NB4 (cell line): ENCODE results near the gene MKLN1.
"Not testable (repeated sequence)": the region's sequence is repeated elsewhere in the genome, so short reads cannot be mapped to it uniquely, and the experiment has no call there.

ENCODE experiments used
- DNase-seq: peaks from one replicate; pipeline ENCODE4 v3.0.0; 2010; ENCODE audit warnings: low read depth
- H3K4me3 ChIP-seq: one replicate; pipeline ENCODE4 v1.5.1; 2011; ENCODE audit warnings: mild to moderate bottlenecking, low read depth, low read length, moderate library complexity
- MYC ChIP-seq: IDR thresholded peaks from 2 replicates; pipeline ENCODE4 v1.6.1; 2011; ENCODE audit warnings: low read depth, low read length
- POLR2A ChIP-seq: IDR thresholded peaks from 2 replicates; pipeline ENCODE4 v1.6.1; 2011; ENCODE audit warnings: mild to moderate bottlenecking; ENCODE audit not compliant: insufficient read length; ENCODE audit errors: extremely low read depth
- TF ChIP-seq, protein P1 (sequence below): IDR thresholded peaks from one replicate; pipeline ENCODE4 v1.5.1; 2012; ENCODE audit warnings: low read depth, low read length
- TF ChIP-seq, protein P2 (sequence below): IDR thresholded peaks from 2 replicates; pipeline ENCODE4 v1.6.1; 2011; ENCODE audit warnings: low read depth, low read length

Gene MKLN1

DNA sequence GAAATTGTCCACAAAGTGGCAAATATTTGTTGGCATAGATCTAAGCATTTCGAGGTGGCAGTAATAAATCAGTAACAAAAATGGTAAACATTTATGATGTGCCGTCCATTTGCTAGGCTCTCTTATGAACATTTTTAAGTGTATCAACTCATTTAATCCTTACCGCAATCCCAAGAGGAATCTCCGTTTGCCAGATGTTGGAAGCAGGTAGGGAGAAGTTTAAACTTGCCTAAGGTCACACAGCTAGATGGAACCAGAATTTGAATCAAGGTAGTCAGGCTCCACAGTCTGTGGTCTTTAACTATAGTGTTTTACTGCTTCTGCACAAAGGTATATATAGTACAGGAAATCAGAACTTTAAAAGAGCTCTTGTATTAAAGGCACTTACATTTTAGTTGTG, 2.6 kb downstream of the MKLN1 start:
- DNase-seq = no peak
- peak overlapping the region; percentile 82 for H3K4me3 ChIP-seq
- TF ChIP-seq, protein P1, sequence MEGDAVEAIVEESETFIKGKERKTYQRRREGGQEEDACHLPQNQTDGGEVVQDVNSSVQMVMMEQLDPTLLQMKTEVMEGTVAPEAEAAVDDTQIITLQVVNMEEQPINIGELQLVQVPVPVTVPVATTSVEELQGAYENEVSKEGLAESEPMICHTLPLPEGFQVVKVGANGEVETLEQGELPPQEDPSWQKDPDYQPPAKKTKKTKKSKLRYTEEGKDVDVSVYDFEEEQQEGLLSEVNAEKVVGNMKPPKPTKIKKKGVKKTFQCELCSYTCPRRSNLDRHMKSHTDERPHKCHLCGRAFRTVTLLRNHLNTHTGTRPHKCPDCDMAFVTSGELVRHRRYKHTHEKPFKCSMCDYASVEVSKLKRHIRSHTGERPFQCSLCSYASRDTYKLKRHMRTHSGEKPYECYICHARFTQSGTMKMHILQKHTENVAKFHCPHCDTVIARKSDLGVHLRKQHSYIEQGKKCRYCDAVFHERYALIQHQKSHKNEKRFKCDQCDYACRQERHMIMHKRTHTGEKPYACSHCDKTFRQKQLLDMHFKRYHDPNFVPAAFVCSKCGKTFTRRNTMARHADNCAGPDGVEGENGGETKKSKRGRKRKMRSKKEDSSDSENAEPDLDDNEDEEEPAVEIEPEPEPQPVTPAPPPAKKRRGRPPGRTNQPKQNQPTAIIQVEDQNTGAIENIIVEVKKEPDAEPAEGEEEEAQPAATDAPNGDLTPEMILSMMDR = no peak
- TF ChIP-seq POLR2A = no peak
- TF ChIP-seq MYC = no peak
- TF ChIP-seq, protein P2, sequence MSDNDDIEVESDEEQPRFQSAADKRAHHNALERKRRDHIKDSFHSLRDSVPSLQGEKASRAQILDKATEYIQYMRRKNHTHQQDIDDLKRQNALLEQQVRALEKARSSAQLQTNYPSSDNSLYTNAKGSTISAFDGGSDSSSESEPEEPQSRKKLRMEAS = no peak

DNA sequence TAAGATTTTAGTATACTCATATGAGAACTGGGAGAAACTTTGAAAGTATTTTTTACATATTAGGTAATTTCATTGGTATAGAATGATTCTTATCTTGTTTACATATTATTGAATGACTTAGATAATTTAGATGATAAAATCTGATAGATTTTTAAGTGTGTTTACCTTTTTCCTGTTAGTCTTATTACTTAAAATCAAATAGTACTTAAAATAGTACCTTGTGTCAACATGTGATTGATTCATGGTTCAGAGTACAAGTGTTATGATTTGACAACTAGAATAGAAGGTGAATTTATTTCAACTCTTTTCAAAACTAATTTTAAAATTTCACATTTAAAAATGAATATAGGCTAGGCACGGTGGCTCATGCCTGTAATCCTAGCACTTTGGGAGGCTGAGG, 4.1 kb downstream of the MKLN1 start:
- DNase-seq = no peak
- no peak overlapping the region for H3K4me3 ChIP-seq
- TF ChIP-seq MYC (no peak), POLR2A (no peak)
- TF ChIP-seq, protein P1 = no peak
- TF ChIP-seq, protein P2 = no peak

DNA sequence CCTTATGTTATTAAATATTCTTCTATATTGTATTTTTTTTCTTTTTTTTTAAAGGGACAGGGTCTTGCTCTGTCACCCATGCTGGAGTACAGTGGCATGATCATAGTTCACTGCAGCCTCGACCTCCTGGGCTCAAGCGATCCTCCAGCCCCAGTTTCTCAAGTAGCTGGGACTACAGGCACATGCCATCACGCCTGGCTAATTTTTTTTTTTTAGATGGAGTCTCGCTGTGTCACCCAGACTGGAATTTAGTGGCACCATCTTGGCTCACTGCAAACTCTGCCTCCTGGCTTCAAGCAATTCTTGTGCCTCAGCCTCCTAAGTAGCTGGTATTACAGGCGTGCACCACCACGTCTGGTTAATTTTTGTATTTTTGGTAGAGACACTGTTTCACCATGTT, 5.1 kb downstream of the MKLN1 start:
- DNase-seq, H3K4me3 ChIP-seq: not testable (repeated sequence)

DNA sequence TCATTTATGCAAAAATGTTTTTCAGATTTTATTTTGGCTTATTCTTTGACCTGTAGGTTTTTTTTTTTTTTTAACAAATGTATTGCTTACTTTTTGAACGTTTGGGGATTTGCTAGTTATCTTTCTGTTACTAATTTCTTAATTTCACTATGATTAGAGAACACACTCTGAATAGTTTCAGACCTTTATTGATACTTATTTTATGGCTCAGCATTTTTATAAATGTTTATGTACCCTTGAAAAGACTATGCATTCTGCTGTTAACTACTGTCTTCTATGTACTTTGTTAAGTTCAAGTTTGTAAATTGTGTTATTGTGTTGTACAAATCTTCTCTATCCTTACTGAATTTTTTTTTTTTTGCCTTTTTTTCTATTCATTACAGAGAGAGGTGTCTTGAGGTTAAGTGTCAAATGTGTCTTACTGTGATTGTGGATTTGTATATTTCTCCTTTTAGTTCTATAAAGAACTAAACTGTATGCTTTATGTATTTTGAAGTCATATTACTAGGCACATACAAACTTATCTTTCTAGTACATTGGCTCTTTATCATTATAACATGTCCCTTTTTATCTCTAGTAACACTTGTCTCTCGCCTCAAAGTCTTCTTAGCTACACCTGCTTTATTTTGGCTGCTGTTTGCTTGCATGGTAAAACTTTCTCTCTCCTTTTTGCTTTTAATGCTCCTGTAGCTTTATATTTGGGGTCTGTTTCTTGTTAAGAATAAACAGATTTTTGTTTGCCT, 8.1 kb downstream of the MKLN1 start:
- H3K4me3 ChIP-seq = no peak overlapping the region
- no peak for TF ChIP-seq MYC
- TF ChIP-seq, protein P1 = no peak
- DNase-seq = no peak

DNA sequence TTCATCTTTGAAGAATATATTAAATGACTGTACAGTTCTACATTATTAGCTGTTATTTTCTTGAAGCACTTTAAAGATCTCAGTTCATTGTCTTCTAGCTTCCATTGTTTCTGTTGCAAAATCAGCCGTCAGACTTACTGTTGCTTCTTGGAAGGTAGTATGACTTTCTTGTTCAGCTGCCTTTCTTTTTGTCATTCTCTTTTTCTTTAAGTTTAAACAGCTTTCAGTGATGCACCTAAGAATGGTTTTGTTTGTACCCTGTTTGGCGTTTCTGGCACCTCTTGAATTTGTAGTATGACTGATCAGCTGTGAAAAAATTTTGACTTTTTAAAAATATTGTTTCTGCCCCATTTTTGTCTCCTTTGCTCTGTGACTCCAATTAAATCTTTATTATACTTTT, 9.3 kb downstream of the MKLN1 start:
- TF ChIP-seq MYC (no peak), POLR2A (no peak)
- TF ChIP-seq, protein P1 = no peak
- TF ChIP-seq, protein P2 = no peak
- DNase-seq = peak; percentile 45
- H3K4me3 ChIP-seq = no peak overlapping the region

DNA sequence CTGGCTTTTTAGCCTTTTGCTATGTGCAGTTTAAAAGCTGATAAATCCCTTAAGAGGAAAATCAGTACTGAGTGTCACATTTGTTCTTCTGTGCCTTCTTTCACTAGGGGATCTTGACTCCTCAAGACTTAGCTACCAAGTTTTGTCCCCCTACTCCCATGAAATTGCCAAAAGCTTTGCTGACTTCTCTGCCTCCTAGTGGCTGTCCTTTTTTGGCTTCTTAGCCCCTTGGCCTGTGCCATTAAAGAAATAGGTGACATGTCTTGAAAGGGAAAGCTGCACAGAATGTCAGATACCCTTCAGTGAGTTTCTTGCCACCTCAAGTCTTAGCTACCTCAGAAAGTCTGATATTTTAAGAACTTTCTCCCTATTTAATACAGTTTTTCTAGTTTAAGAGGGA, 10.5 kb downstream of the MKLN1 start:
- TF ChIP-seq, protein P1 = no peak
- TF ChIP-seq MYC (no peak), POLR2A (no peak)
- TF ChIP-seq, protein P2 = no peak
- DNase-seq = no peak
- H3K4me3 ChIP-seq = no peak overlapping the region
